IMR-90 (cell line): ENCODE results near the gene KCNK7. TPM values are rescaled to one million over a fixed set of nuclear protein-coding genes. Genes with fewer than 3 reads are reported as not detected.

Experiments used
- ATAC-seq: fragments of 200-7000 bp; cut with Tn5 transposase; 2 replicates; pipeline ENCODE4 v1.9.1; 2020; ENCODE audit warnings: low read depth, mild to moderate bottlenecking, moderate library complexity
- BruUV-seq: library from RNA; stranded (reverse); fragments of 400-500 nt; replicated peaks from 2 replicates; lab custom pipeline; 2021; lab: Mats Ljungman, UMichigan
- CTCF ChIA-PET: fragments of 300-600 bp; formaldehyde crosslinking; extraction: SDS; loops from one replicate; lab custom pipeline; 2021; ENCODE audit warnings: antibody characterized with exemption; lab: Yijun Ruan, JAX
- POLR2A ChIA-PET: fragments of 300-600 bp; sonication (Branson Sonifier 250); formaldehyde crosslinking; loops from one replicate; lab custom pipeline; 2022; ENCODE audit warnings: antibody characterized with exemption; ENCODE audit not compliant: unreplicated experiment; lab: Charles Lee
- DNase-seq: peaks from one replicate; pipeline ENCODE4 v3.0.0; 2013
- H2AFZ ChIP-seq: replicated peaks from 2 replicates; pipeline ENCODE3; 2013; ENCODE audit warnings: low read length, mild to moderate bottlenecking; ENCODE audit not compliant: poor library complexity
- H2AK5ac ChIP-seq: 2 replicates; pipeline ENCODE4 v1.6.1; 2013; ENCODE audit warnings: low read depth, low read length, inconsistent platforms
- H2AK9ac ChIP-seq: replicated peaks from 2 replicates; pipeline ENCODE3; 2013; ENCODE audit warnings: mild to moderate bottlenecking, low read depth, low read length, moderate library complexity; ENCODE audit not compliant: poor library complexity
- H2BK120ac ChIP-seq: 2 replicates; pipeline ENCODE4 v1.6.1; 2013; ENCODE audit warnings: low read depth, low read length, inconsistent platforms
- H2BK15ac ChIP-seq: 3 replicates; pipeline ENCODE4 v1.6.1; 2013; ENCODE audit warnings: low read depth, low read length, inconsistent platforms
- H2BK20ac ChIP-seq: 2 replicates; pipeline ENCODE4 v1.6.1; 2013; ENCODE audit warnings: low read depth, mild to moderate bottlenecking, inconsistent platforms, low read length, moderate library complexity
- H2BK5ac ChIP-seq: 2 replicates; pipeline ENCODE4 v1.6.1; 2013; ENCODE audit warnings: mild to moderate bottlenecking, low read depth, low read length, inconsistent platforms; ENCODE audit not compliant: poor library complexity, severe bottlenecking
- H3K14ac ChIP-seq: replicated peaks from 2 replicates; pipeline ENCODE4 v1.6.1; 2013; ENCODE audit warnings: low read depth, low read length, inconsistent platforms
- H3K18ac ChIP-seq: 2 replicates; pipeline ENCODE4 v1.6.1; 2013; ENCODE audit warnings: low read depth, low read length, control low read depth
- H3K23ac ChIP-seq: 2 replicates; pipeline ENCODE4 v1.6.1; 2013; ENCODE audit warnings: low read depth, low read length, inconsistent platforms
- H3K27ac ChIP-seq: 2 replicates; pipeline ENCODE4 v1.5.1; 2013; ENCODE audit warnings: mild to moderate bottlenecking, control low read depth, low read length; ENCODE audit not compliant: insufficient read depth
- H3K27me3 ChIP-seq: 2 replicates; pipeline ENCODE4 v1.6.1; 2013; ENCODE audit warnings: low read length; ENCODE audit not compliant: control insufficient read depth, insufficient read depth
- H3K36me3 ChIP-seq: 2 replicates; pipeline ENCODE4 v1.6.1; 2013; ENCODE audit warnings: low read length, mixed read lengths; ENCODE audit not compliant: control insufficient read depth, insufficient read depth
- H3K4ac ChIP-seq: 2 replicates; pipeline ENCODE4 v1.6.1; 2013; ENCODE audit warnings: low read depth, low read length, inconsistent platforms
- H3K4me1 ChIP-seq: 2 replicates; pipeline ENCODE4 v1.6.1; 2013; ENCODE audit warnings: low read length, mixed read lengths; ENCODE audit not compliant: control insufficient read depth, insufficient read depth
- H3K4me2 ChIP-seq: 2 replicates; pipeline ENCODE4 v1.6.1; 2013; ENCODE audit warnings: low read depth, mild to moderate bottlenecking, control low read depth, low read length, moderate library complexity
- H3K4me3 ChIP-seq: 2 replicates; pipeline ENCODE4 v1.5.1; 2013; ENCODE audit warnings: low read depth, mild to moderate bottlenecking, control low read depth, low read length, moderate library complexity; ENCODE audit not compliant: insufficient read depth
- H3K56ac ChIP-seq: 2 replicates; pipeline ENCODE4 v1.6.1; 2013; ENCODE audit warnings: low read length, inconsistent platforms; ENCODE audit not compliant: insufficient read depth; ENCODE audit errors: extremely low read depth
- H3K79me1 ChIP-seq, 2 experiments: 2 replicates each; pipeline ENCODE4 v1.6.1; 2013; ENCODE audit warnings: low read length in 2 of 2, inconsistent platforms in 1 of 2, low read depth in 1 of 2
- H3K9ac ChIP-seq: 2 replicates; pipeline ENCODE4 v1.6.1; 2013; ENCODE audit warnings: low read depth, low read length, control low read depth
- H3K9me1 ChIP-seq: 2 replicates; pipeline ENCODE4 v1.6.1; 2013; ENCODE audit warnings: low read length, inconsistent platforms; ENCODE audit not compliant: insufficient read depth
- H3K9me3 ChIP-seq: 2 replicates; pipeline ENCODE4 v1.6.1; 2013; ENCODE audit warnings: low read length; ENCODE audit not compliant: control insufficient read depth, insufficient read depth
- H4K20me1 ChIP-seq: 2 replicates; pipeline ENCODE4 v1.6.1; 2013; ENCODE audit warnings: low read length, inconsistent platforms; ENCODE audit not compliant: insufficient read depth
- H4K5ac ChIP-seq: 2 replicates; pipeline ENCODE4 v1.6.1; 2013; ENCODE audit warnings: mild to moderate bottlenecking, low read depth, low read length, control low read depth
- H4K8ac ChIP-seq, 2 experiments: 2 replicates each; pipeline ENCODE4 v1.6.1; 2013; ENCODE audit warnings: low read depth in 2 of 2, low read length in 2 of 2, control low read depth in 1 of 2, inconsistent platforms in 1 of 2
- H4K91ac ChIP-seq: 2 replicates; pipeline ENCODE4 v1.6.1; 2013; ENCODE audit warnings: low read depth, low read length, inconsistent platforms; ENCODE audit not compliant: insufficient read depth
- CEBPB ChIP-seq: IDR thresholded peaks from 2 replicates; pipeline ENCODE4 v1.6.1; 2012; ENCODE audit warnings: low read depth, low read length, improper control_type of control experiment
- CHD1 ChIP-seq: IDR thresholded peaks from 2 replicates; pipeline ENCODE4 v1.6.1; 2012; ENCODE audit warnings: low read depth, low read length, improper control_type of control experiment
- FOS ChIP-seq: fragments of 150-350 bp; IDR thresholded peaks from 2 replicates; pipeline ENCODE4 v1.6.1; 2016; ENCODE audit warnings: low read depth, low read length
- MAFK ChIP-seq: IDR thresholded peaks from 2 replicates; pipeline ENCODE4 v1.6.1; 2012; ENCODE audit warnings: low read depth, low read length, improper control_type of control experiment
- MAZ ChIP-seq: IDR thresholded peaks from 2 replicates; pipeline ENCODE4 v1.6.1; 2012; ENCODE audit warnings: low read depth, mild to moderate bottlenecking, low read length, improper control_type of control experiment, moderate library complexity, borderline replicate concordance
- NFE2L2 ChIP-seq: fragments of 150-350 bp; IDR thresholded peaks from 2 replicates; pipeline ENCODE4 v1.6.1; 2016; ENCODE audit warnings: low read depth, mild to moderate bottlenecking, low read length
- POLR2A ChIP-seq: IDR thresholded peaks from 2 replicates; pipeline ENCODE4 v1.6.1; 2012; ENCODE audit warnings: mild to moderate bottlenecking, low read depth, low read length
- RCOR1 ChIP-seq: IDR thresholded peaks from 2 replicates; pipeline ENCODE4 v1.6.1; 2012; ENCODE audit warnings: mild to moderate bottlenecking, low read length, improper control_type of control experiment; ENCODE audit not compliant: insufficient replicate concordance
- RFX5 ChIP-seq: IDR thresholded peaks from 2 replicates; pipeline ENCODE4 v1.8.0; 2012; ENCODE audit warnings: low read depth, mild to moderate bottlenecking, low read length, moderate library complexity
- SMC3 ChIP-seq: fragments of 150-350 bp; IDR thresholded peaks from 2 replicates; pipeline ENCODE4 v1.6.1; 2016; ENCODE audit warnings: low read depth, mild to moderate bottlenecking, antibody characterized with exemption, low read length, moderate library complexity
- USF2 ChIP-seq: fragments of 150-350 bp; IDR thresholded peaks from 2 replicates; pipeline ENCODE4 v1.6.1; 2017; ENCODE audit warnings: mild to moderate bottlenecking, antibody characterized with exemption, low read length, low read depth
- WGBS, 2 experiments: methylation state at CpG; one replicate each; pipeline versions ENCODE4 v1.1.5 to v1.1.7; 2013; ENCODE audit warnings: missing lambda C conversion rate in 2 of 2; ENCODE audit not compliant: insufficient read length in 1 of 2; ENCODE audit errors: extremely low coverage in 2 of 2; 5-methylcytosine and 5-hydroxymethylcytosine counted together
- dilution Hi-C: fragments of 300-500 bp; cut with HindIII; formaldehyde crosslinking; loops from one replicate; pipeline ENCODE4 v1.14.3; 2018; ENCODE audit warnings: low sequenced_read_pairs; ENCODE audit not compliant: unreplicated experiment
- in situ Hi-C: fragments of 300-500 bp; cut with MboI; formaldehyde crosslinking; loops from 3 replicates; pipeline ENCODE4 v1.14.3; 2019; ENCODE audit warnings: low sequenced_read_pairs, inconsistent platforms, mixed read lengths
- intact Hi-C: fragments of 100-400 bp; cut with micrococcal nuclease; formaldehyde crosslinking; loops from 2 replicates; pipeline ENCODE4 v1.10.0; 2022
- polyA plus RNA-seq, 3 experiments: library from polyadenylated mRNA; depleted of rRNA; stranded (reverse); fragments of >200 nt; gene quantifications; 2 replicates each; pipeline ENCODE4 v1.2.3, GENCODE V29; 2012; ENCODE audit warnings: low replicate concordance in 1 of 3
- total RNA-seq: library from RNA; depleted of rRNA; stranded (reverse); fragments of >200 nt; gene quantifications from 2 replicates; pipeline ENCODE4 v1.2.3, GENCODE V29; 2012

The KCNK7 gene
- total and polyA plus RNA-seq, 2 of the 4 experiments (the other 2 are of a cell fraction) = 0.09 TPM; not detected in 1

- peak overlapping the region; percentile 72 for H2AFZ ChIP-seq
- no peak overlapping the region for H4K8ac ChIP-seq
- intact Hi-C loops = no loop called here
- H4K5ac ChIP-seq = no peak overlapping the region; the same call in 1 of the 2 replicates
- no peak overlapping the region for H3K23ac ChIP-seq
- DNase-seq (no peak), ATAC-seq (no peak)
- H2AK5ac ChIP-seq = 0 out of 2 replicates have a peak overlapping the region, but pooled peaks have one; percentile 13
- WGBS, 2 experiments = 91% methylated on average over 8 of the region's 16 CpGs; no CpG with 5 or more reads in 1 of the 2 experiments
- no peaks in the 10 kb centered on the region for H3K9me3 ChIP-seq
- H3K27me3 ChIP-seq = no peaks in the 10 kb centered on the region
- peak overlapping the region; percentile 63 for H2AK9ac ChIP-seq
- H2BK120ac ChIP-seq = no peak overlapping the region
- H3K56ac ChIP-seq = no peak overlapping the region
- H3K4me2 ChIP-seq = no peak overlapping the region
- no peak overlapping the region for H2BK15ac ChIP-seq
- POLR2A ChIA-PET = no interaction called here
- H3K27ac ChIP-seq = no peak overlapping the region
- H2BK5ac ChIP-seq = no peak overlapping the region
- in situ Hi-C loops = no loop called here
- no peak overlapping the region for H4K91ac ChIP-seq
- H3K14ac ChIP-seq = no peak overlapping the region
- no peak overlapping the region for H3K4ac ChIP-seq
- no TSS peak for BruUV-seq
- peaks cover 11 to 62% of the 10 kb centered on the region in 2 experiments for H3K79me1 ChIP-seq
- peaks cover 17% of the 10 kb centered on the region for H3K36me3 ChIP-seq
- no peak overlapping the region for H3K4me3 ChIP-seq
- CTCF ChIA-PET = no interaction called here
- H4K20me1 ChIP-seq = peaks cover 26% of the 10 kb centered on the region; the same call in 1 of the 2 replicates
- no peak overlapping the region for H3K9ac ChIP-seq
- no peak for TF ChIP-seq POLR2A
- no peak for TF ChIP-seq RCOR1
- no peak for TF ChIP-seq USF2
- no peak for TF ChIP-seq CHD1
- no peak for TF ChIP-seq MAZ
- no peak for TF ChIP-seq CEBPB
- TF ChIP-seq FOS = no peak
- no peak for TF ChIP-seq MAFK
- TF ChIP-seq NFE2L2 = no peak
- no peak for TF ChIP-seq SMC3
- TF ChIP-seq RFX5 = no peak
- H3K18ac ChIP-seq = no peak overlapping the region
- no peak overlapping the region for H2BK20ac ChIP-seq
- dilution Hi-C loops = no loop called here
- H3K4me1 ChIP-seq = peaks cover 14% of the 10 kb centered on the region
- H3K9me1 ChIP-seq = peaks cover 19% of the 10 kb centered on the region
These were observed 45.9 kb upstream of the KCNK7 start for GRCh38 chr11:65641297-65642013.
